NCI-H146 (cell line): ENCODE results near the gene MRTFB.

Source experiments
- DNase-seq: peaks from one replicate; lab custom pipeline; 2025; lab: John Stamatoyannopoulos, UW

Gene MRTFB

GRCh38 chr16:14236401-14236800 lies 165.3 kb downstream of the MRTFB start:
- peak; percentile 52 for DNase-seq

GRCh38 chr16:14238756-14239155 lies 167.6 kb downstream of the MRTFB start:
- no peak for DNase-seq

GRCh38 chr16:14239791-14240190 lies 168.7 kb downstream of the MRTFB start:
- DNase-seq, result no peak

GRCh38 chr16:14240219-14240843 lies 169.2 kb downstream of the MRTFB start:
- DNase-seq, result no peak

GRCh38 chr16:14240964-14241363 lies 169.8 kb downstream of the MRTFB start:
- no peak for DNase-seq

GRCh38 chr16:14241631-14242030 lies 170.5 kb downstream of the MRTFB start:
- no peak for DNase-seq

GRCh38 chr16:14242769-14243168 lies 171.7 kb downstream of the MRTFB start:
- DNase-seq, result no peak

- no peak for DNase-seq
These were observed 173.3 kb downstream of the MRTFB start for GRCh38 chr16:14244196-14245010.

GRCh38 chr16:14248791-14249190 lies 177.7 kb downstream of the MRTFB start:
- no peak for DNase-seq

- DNase-seq, result peak; percentile 42
These were observed 178.3 kb downstream of the MRTFB start for GRCh38 chr16:14249291-14250032.

GRCh38 chr16:14251419-14251818 lies 180.3 kb downstream of the MRTFB start:
- DNase-seq, result no peak

- no peak for DNase-seq
These were observed 181.7 kb downstream of the MRTFB start for GRCh38 chr16:14252860-14253259.

- DNase-seq, result no peak
These were observed 191.9 kb downstream of the MRTFB start for GRCh38 chr16:14263011-14263410.

- DNase-seq, result no peak
These were observed 192.7 kb downstream of the MRTFB start for GRCh38 chr16:14263769-14264168.

- no peak for DNase-seq
These were observed 193.3 kb downstream of the MRTFB start for GRCh38 chr16:14264327-14264943.

- DNase-seq, result no peak
These were observed 197.0 kb downstream of the MRTFB start for GRCh38 chr16:14268073-14268472.

GRCh38 chr16:14275934-14276333 lies 204.8 kb downstream of the MRTFB start:
- DNase-seq, result no peak

GRCh38 chr16:14278749-14279148 lies 207.6 kb downstream of the MRTFB start:
- peak; percentile 85 for DNase-seq

- no peak for DNase-seq
These were observed 209.4 kb downstream of the MRTFB start for GRCh38 chr16:14280541-14280940.

- peak; percentile 98 for DNase-seq
These were observed 212.7 kb downstream of the MRTFB start for GRCh38 chr16:14283786-14284185.

GRCh38 chr16:14284371-14284770 lies 213.3 kb downstream of the MRTFB start:
- peak; percentile 96 for DNase-seq

- DNase-seq, result peak; percentile 75
These were observed 213.9 kb downstream of the MRTFB start for GRCh38 chr16:14284930-14285512.
